Measurements from ENCODE around the gene IGDCC3.
A peak's percentile ranks its signal among the peaks of the same experiment; 100 is the strongest.

Gene IGDCC3

GRCh38 chr15:65318870-65319356 lies 58.9 kb downstream of the IGDCC3 start:
- peak; percentile 79 to 85 for DNase-seq

GRCh38 chr15:65312400-65312916 lies 65.3 kb downstream of the IGDCC3 start:
- no peak for DNase-seq

- DNase-seq, result no peak
These were observed 66.0 kb downstream of the IGDCC3 start for GRCh38 chr15:65311760-65312159.

- DNase-seq, result no peak
These were observed 67.2 kb downstream of the IGDCC3 start for GRCh38 chr15:65310431-65311137.

- no peak for DNase-seq
These were observed 67.9 kb downstream of the IGDCC3 start for GRCh38 chr15:65309882-65310418.

- no peak for DNase-seq
These were observed 69.8 kb downstream of the IGDCC3 start for GRCh38 chr15:65307978-65308377.

- no peak for DNase-seq
These were observed 71.3 kb downstream of the IGDCC3 start for GRCh38 chr15:65306551-65306950.

GRCh38 chr15:65305776-65306175 lies 72.0 kb downstream of the IGDCC3 start:
- DNase-seq, result no peak

GRCh38 chr15:65305150-65305758 lies 72.5 kb downstream of the IGDCC3 start:
- no peak for DNase-seq

- peak; percentile 83 to 91 for DNase-seq
These were observed 73.2 kb downstream of the IGDCC3 start, which contains the start of gene RNU5B-1 for GRCh38 chr15:65304381-65305149. Gene RNU5B-1 (plus strand): TSS chr15:65304677.

- DNase-seq, result no peak
These were observed 74.0 kb downstream of the IGDCC3 start for GRCh38 chr15:65303687-65304380.

- DNase-seq, result no peak
These were observed 75.7 kb downstream of the IGDCC3 start for GRCh38 chr15:65302061-65302460.

- DNase-seq, result no peak
These were observed 76.8 kb downstream of the IGDCC3 start for GRCh38 chr15:65300924-65301441.

GRCh38 chr15:65298731-65299130 lies 79.1 kb downstream of the IGDCC3 start:
- no peak for DNase-seq

GRCh38 chr15:65292938-65293518 lies 84.8 kb downstream of the IGDCC3 start:
- DNase-seq, result no peak

GRCh38 chr15:65290228-65290627 lies 87.6 kb downstream of the IGDCC3 start:
- no peak for DNase-seq

- DNase-seq, result no peak
These were observed 88.4 kb downstream of the IGDCC3 start for GRCh38 chr15:65289261-65289854.

GRCh38 chr15:65287520-65287855 lies 90.3 kb downstream of the IGDCC3 start:
- DNase-seq, result no peak

- peak; percentile 95 for DNase-seq
These were observed 90.9 kb downstream of the IGDCC3 start, which contains the start of gene PARP16 for GRCh38 chr15:65286704-65287519. Gene PARP16 (minus strand): TSS chr15:65286883. CDS start chr15:65286426, 457 bp downstream.

GRCh38 chr15:65286069-65286703 lies 91.6 kb downstream of the IGDCC3 start:
- DNase-seq, result peak in 1 of 2 donors; percentile 4

All from CD4-positive, alpha-beta T cell treated with Interleukin-1 beta for 1 hour (primary cell).